Heart right ventricle (tissue), 16 donors: ENCODE measurements around the gene DUS2. TPM values are rescaled to one million over a fixed set of nuclear protein-coding genes. Genes with fewer than 3 reads are reported as not detected.
A peak's percentile ranks its signal among the peaks of the same experiment; 100 is the strongest.
"Not testable (repeated sequence)": the region's sequence is repeated elsewhere in the genome, so short reads cannot be mapped to it uniquely, and the experiment has no call there.

Source experiments
- ATAC-seq, 8 donors: fragments of 200-7000 bp; cut with Tn5 transposase; one replicate each; pipeline ENCODE4 v1.9.1; 2020; ENCODE audit warnings: mild to moderate bottlenecking in 8 of 8, moderate library complexity in 8 of 8, moderate number of reproducible peaks in 1 of 8
- DNase-seq, 2 donors: peaks; one replicate each; pipeline ENCODE4 v3.0.0-alpha.2; 2020
- H3K27ac ChIP-seq, 10 donors: fragments of 200-600 bp; sonication (generic) in 2 of 10; one replicate each; pipeline versions ENCODE4 v1.5.0 to v1.8.0; 2020 to 2022; ENCODE audit warnings: mild to moderate bottlenecking in 3 of 10
- H3K27me3 ChIP-seq, 7 donors: fragments of 200-600 bp; one replicate each; pipeline ENCODE4 v1.8.0; 2021 to 2022; ENCODE audit warnings: mild to moderate bottlenecking in 2 of 7
- H3K36me3 ChIP-seq, 9 donors: fragments of 200-600 bp; sonication (generic) in 1 of 9; one replicate each; pipeline versions ENCODE4 v1.5.0 to v1.8.0; 2020 to 2022; ENCODE audit warnings: mild to moderate bottlenecking in 2 of 9
- H3K4me1 ChIP-seq, 9 donors: fragments of 200-600 bp; sonication (generic) in 1 of 9; one replicate each; pipeline versions ENCODE4 v1.5.0 to v1.8.0; 2020 to 2022; ENCODE audit warnings: mild to moderate bottlenecking in 4 of 9
- H3K4me3 ChIP-seq, 10 donors: fragments of 200-600 bp; sonication (generic) in 2 of 10; one replicate each; pipeline versions ENCODE4 v1.5.0 to v1.8.0; 2020 to 2022; ENCODE audit warnings: mild to moderate bottlenecking in 7 of 10, moderate library complexity in 2 of 10
- H3K9me3 ChIP-seq, 11 donors: fragments of 200-600 bp in 10 of 11; sonication (generic) in 2 of 11; one replicate each; pipeline versions ENCODE4 v1.5.0 to v1.8.0; 2013 to 2022; ENCODE audit warnings: mild to moderate bottlenecking in 2 of 11, control low read depth in 1 of 11, moderate library complexity in 1 of 11
- CTCF ChIP-seq, 9 donors: fragments of 200-600 bp; sonication (generic) in 2 of 9; IDR thresholded peaks; one replicate each; pipeline versions ENCODE4 v1.5.0 to v1.8.0; 2021 to 2022; ENCODE audit warnings: antibody characterized with exemption in 9 of 9, mild to moderate bottlenecking in 5 of 9, moderate library complexity in 1 of 9
- WGBS, 2 donors: extraction: QIAGEN DNeasy Blood & Tissue Kit; methylation state at CpG; one replicate each; pipeline ENCODE4 v1.1.7; 2013; ENCODE audit warnings: inconsistent platforms in 1 of 2; 5-methylcytosine and 5-hydroxymethylcytosine counted together
- intact Hi-C, 10 donors: fragments of 100-400 bp; cut with DNase I; formaldehyde crosslinking; loops; one replicate each; pipeline versions ENCODE4 v1.11.1 to v1.14.2; 2022
- polyA plus RNA-seq, 2 donors: library from polyadenylated mRNA; stranded (reverse); fragments of 200-250 nt; gene quantifications; one replicate each; pipeline ENCODE4 v1.2.3, GENCODE V29; 2013
- total RNA-seq, 10 donors: library from RNA; stranded (reverse); fragmentation: NEBNext Ultra II Directional in 3 of 10; extraction: Animal tissue kit (Norgen Biotek cat#: 25700) in 3 of 10; gene quantifications; one replicate each; pipeline versions ENCODE4 v1.2.1 to v1.2.4, GENCODE V29; 2021 to 2023
- donor health status: Arrhythmogenic right ventricular cardiomyopathy.
- donor health status: ischemic (EF 13 %, LVEDD 7.1; RV severe dilation, severe dysfunction).
- donor health status: healthy with polysubstance abuse.
- donor health status: DM: no; HTN: yes; CAD: no.
- donor health status: DM: no; HTN: no; CAD: no.
- donor health status: ischemic (EF 25% LVEDD 6.9; RV normal size, moderate dysfunction).
- donor health status: ischemic (EF 25% LVEDD 5.7; RV mildly dilated, moderate dysfunction).
- donor health status: healthy.
- donor health status: DM: yes; HTN: yes; CAD: no.
- donor health status: Ischemic cardiomyopathy.
- donor health status: ischemic (EF 35%, LVEDD 5.7; RV mildly dilated, moderate dysfunction).
- donor health status: nonischemic (EF 11% LVEDD 7.7; RV severe dilation, severe dysfunction).
- donor health status: DM: yes; HTN: yes; CAD: no.
- donor health status: PGD.
- donor health status: ischemic (EF 29% LVEDD 5.4; RV normal size, mild dysfunction).
- donor health status: nonischemic (EF 23%, LVEDD 6.1; RV moderate dilation, normal function).

Gene DUS2
- total and polyA plus RNA-seq, 12 donors = 4.2 to 13.1 (median 7.2) TPM

- WGBS, 2 donors = 87 to 94% methylated on average over 5 of the region's 5 CpGs
- no peak for TF ChIP-seq CTCF (IDR thresholded peaks at IDR 0.05)
- H3K4me3 ChIP-seq = no peak overlapping the region
- DNase-seq = no peak
- peaks cover 0 to 3% (median 0%) of the 10 kb centered on the region in 9 donors for H3K36me3 ChIP-seq
- no peaks in the 10 kb centered on the region for H3K27me3 ChIP-seq
- ATAC-seq = no peak
- H3K27ac ChIP-seq = peak overlapping the region in 1 of 10 donors; percentile 31
- H3K4me1 ChIP-seq = peaks cover 4 to 49% (median 22%) of the 10 kb centered on the region in 9 donors
- intact Hi-C loops = loop anchor here in 2 of 10 donors (10.0 kb wide), 1 partner anchor 239 kb away; the partner anchor contains the start of gene ESRP2 (in 2 of the 2)
- no peaks in the 10 kb centered on the region for H3K9me3 ChIP-seq
Observed at GRCh38 chr16:67995423-67995822, 27.7 kb upstream of the DUS2 start.

GRCh38 chr16:67996666-67997065 lies 26.4 kb upstream of the DUS2 start:
- Histone ChIP-seq H3K27me3 (no peaks in the 10 kb centered on the region), H3K9me3 (no peaks in the 10 kb centered on the region), H3K36me3 (peaks cover 0 to 3% (median 0%) of the 10 kb centered on the region in 9 donors), H3K4me3 (no peak overlapping the region), H3K27ac (no peak overlapping the region), H3K4me1 (peaks cover 4 to 60% (median 29%) of the 10 kb centered on the region in 9 donors)
- ATAC-seq = no peak
- 89 to 92% methylated on average over 5 of the region's 5 CpGs for whole genome bisulfite sequencing, 2 donors
- TF ChIP-seq CTCF (IDR thresholded peaks at IDR 0.05) = no peak
- DNase-seq = no peak
- intact Hi-C loops = loop anchor here in 2 of 10 donors (10.0 kb wide), 1 partner anchor 238 kb away; the partner anchor contains the start of gene ESRP2 (in 2 of the 2)

GRCh38 chr16:67998231-67998778 lies 24.8 kb upstream of the DUS2 start:
- H3K4me3 ChIP-seq = peak overlapping the region in 1 of 10 donors; percentile 54
- intact Hi-C loops = loop anchor here in 3 of 10 donors (2.0 to 10.0 kb wide), 2 partner anchors 60 to 236 kb away; partner anchors contain the start of gene ESRP2 (in 2 of the 3)

GRCh38 chr16:67998779-67999688 lies 24.1 kb upstream of the DUS2 start, which contains the start of gene DPEP2:
Gene DPEP2 (minus strand): TSS chr16:67999484. CDS start chr16:67993212, 6,272 bp downstream.
- H3K27me3 ChIP-seq = not testable (repeated sequence)
- 73 to 74% methylated on average over 18 of the region's 18 CpGs for WGBS, 2 donors

More at GRCh38 chr16:67998231-67998778, 24.8 kb upstream of the DUS2 start:
- not testable (repeated sequence) for H3K27me3 ChIP-seq, H3K9me3 ChIP-seq, H3K36me3 ChIP-seq, ATAC-seq, DNase-seq
- peak overlapping the region in 1 of 10 donors; percentile 93 for H3K27ac ChIP-seq
- WGBS, 2 donors = 95 to 97% methylated on average over 27 to 36 of the region's 36 CpGs
- peaks cover 4 to 53% (median 22%) of the 10 kb centered on the region in 9 donors for H3K4me1 ChIP-seq

GRCh38 chr16:67999985-68000384 lies 23.1 kb upstream of the DUS2 start:
- H3K36me3 ChIP-seq = no peaks in the 10 kb centered on the region
- H3K4me3 ChIP-seq = peak overlapping the region in 4 of 10 donors; percentile 4 to 54 (median 18)
- ATAC-seq (peak in 7 of 8 donors; percentile 43 to 65 (median 54)), DNase-seq (no peak)
- H3K4me1 ChIP-seq = peaks cover 0 to 53% (median 14%) of the 10 kb centered on the region in 9 donors
- intact Hi-C loops = loop anchor here in 4 of 10 donors (2.0 to 10.0 kb wide), 3 partner anchors 52 to 235 kb away; partner anchors contain the start of gene ESRP2 (in 2 of the 4)
- 61 to 79% methylated on average over 2 of the region's 2 CpGs for WGBS, 2 donors
- no peak for TF ChIP-seq CTCF (IDR thresholded peaks at IDR 0.05)
- no peaks in the 10 kb centered on the region for H3K9me3 ChIP-seq
- H3K27me3 ChIP-seq = no peaks in the 10 kb centered on the region
- peak overlapping the region in 8 of 10 donors; percentile 12 to 93 (median 66) for H3K27ac ChIP-seq

More at GRCh38 chr16:67998779-67999688, 24.1 kb upstream of the DUS2 start, which contains the start of gene DPEP2:
- peak within 1 kb of the TSS in 8 of 10 donors; percentile 12 to 93 (median 66) for H3K27ac ChIP-seq
- DNase-seq (peak in 1 of 2 donors; percentile 23), ATAC-seq (peak in 6 of 8 donors; percentile 50 to 82 (median 65))
- peak within 1 kb of the TSS in 6 of 10 donors; percentile 2 to 54 (median 22) for H3K4me3 ChIP-seq
- peaks cover 0 to 46% (median 14%) of the 10 kb centered on the region in 9 donors for H3K4me1 ChIP-seq
- H3K36me3 ChIP-seq, H3K9me3 ChIP-seq: not testable (repeated sequence)
- intact Hi-C loops = loop anchor here in 3 of 10 donors (2.0 to 10.0 kb wide), 2 partner anchors 60 to 236 kb away; partner anchors contain the start of gene ESRP2 (in 2 of the 3)
